Measurements from ENCODE around the gene NECAB3. TPM values are rescaled to one million over a fixed set of nuclear protein-coding genes. Genes with fewer than 3 reads are reported as not detected.

The NECAB3 gene
- total RNA-seq, 2 donors from 2014 or later: 24.0 to 29.6 TPM

GRCh38 chr20:33673114-33673409 is 1.2 kb downstream of the NECAB3 start:
- H3K27ac ChIP-seq: peak overlapping the region; percentile 62 to 70
- peak overlapping the region; percentile 77 for H3K4me3 ChIP-seq
- peaks cover 32 to 74% of the 10 kb centered on the region in 2 donors for H3K4me1 ChIP-seq (ENCODE audit: control insufficient read depth in 1 of 2, low read depth in 2 of 2)
- no peaks in the 10 kb centered on the region for H3K27me3 ChIP-seq (replicated peaks; ENCODE audit: insufficient read depth)
- no peaks in the 10 kb centered on the region for H3K9me3 ChIP-seq
- TF ChIP-seq CTCF (IDR thresholded peaks at IDR 0.05): no peak
- no peak for ATAC-seq (ENCODE audit: insufficient number of reproducible peaks, low FRiP score, low read depth)
- H3K36me3 ChIP-seq: no peaks in the 10 kb centered on the region
- DNase-seq (ENCODE audit: low spot score): no peak

DNA sequence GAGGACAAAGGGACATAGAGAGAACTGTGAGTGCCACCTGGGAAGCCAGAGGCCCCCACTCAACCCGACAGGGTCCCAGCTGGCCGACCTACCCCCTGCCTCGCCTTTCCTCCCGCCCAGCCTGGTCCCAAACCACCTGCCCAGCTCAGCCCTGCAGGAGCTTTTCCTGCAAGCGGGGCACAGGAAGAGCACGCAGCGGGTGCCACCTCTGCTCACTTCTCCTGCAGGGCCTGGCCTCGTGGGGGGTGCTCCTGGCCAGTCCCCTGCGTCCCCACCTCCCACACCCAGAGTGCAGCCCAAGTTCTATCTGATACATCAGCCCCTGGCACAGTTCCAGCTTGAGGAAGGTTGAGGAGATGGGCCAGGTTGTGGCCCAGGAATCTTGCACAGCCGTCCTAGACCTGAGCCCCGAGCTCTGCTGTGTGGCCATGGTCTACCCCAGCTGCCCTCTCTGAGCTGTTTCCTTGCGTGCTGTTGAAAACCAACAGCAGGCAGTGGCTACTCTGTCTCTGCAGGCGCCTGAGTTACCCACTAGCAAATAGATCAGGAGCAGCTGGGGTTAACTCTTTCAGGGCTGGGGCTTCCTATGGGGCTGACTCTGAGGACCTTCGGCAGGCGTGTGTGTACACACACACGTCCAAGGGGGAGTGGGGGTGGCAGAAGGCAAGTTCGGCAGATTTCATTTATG is 1.7 kb downstream of the NECAB3 start:
- no peaks in the 10 kb centered on the region for H3K27me3 ChIP-seq (replicated peaks; ENCODE audit: insufficient read depth)
- H3K4me3 ChIP-seq: peak overlapping the region; percentile 77
- H3K9me3 ChIP-seq: no peaks in the 10 kb centered on the region
- no peak for ATAC-seq (ENCODE audit: insufficient number of reproducible peaks, low FRiP score, low read depth)
- no peak for TF ChIP-seq CTCF (IDR thresholded peaks at IDR 0.05)
- no peak for DNase-seq (ENCODE audit: low spot score)
- no peaks in the 10 kb centered on the region for H3K36me3 ChIP-seq
- H3K4me1 ChIP-seq (ENCODE audit: control insufficient read depth in 1 of 2, low read depth in 2 of 2): peaks cover 34 to 79% of the 10 kb centered on the region in 2 donors
- peak overlapping the region; percentile 62 to 70 for H3K27ac ChIP-seq

DNA sequence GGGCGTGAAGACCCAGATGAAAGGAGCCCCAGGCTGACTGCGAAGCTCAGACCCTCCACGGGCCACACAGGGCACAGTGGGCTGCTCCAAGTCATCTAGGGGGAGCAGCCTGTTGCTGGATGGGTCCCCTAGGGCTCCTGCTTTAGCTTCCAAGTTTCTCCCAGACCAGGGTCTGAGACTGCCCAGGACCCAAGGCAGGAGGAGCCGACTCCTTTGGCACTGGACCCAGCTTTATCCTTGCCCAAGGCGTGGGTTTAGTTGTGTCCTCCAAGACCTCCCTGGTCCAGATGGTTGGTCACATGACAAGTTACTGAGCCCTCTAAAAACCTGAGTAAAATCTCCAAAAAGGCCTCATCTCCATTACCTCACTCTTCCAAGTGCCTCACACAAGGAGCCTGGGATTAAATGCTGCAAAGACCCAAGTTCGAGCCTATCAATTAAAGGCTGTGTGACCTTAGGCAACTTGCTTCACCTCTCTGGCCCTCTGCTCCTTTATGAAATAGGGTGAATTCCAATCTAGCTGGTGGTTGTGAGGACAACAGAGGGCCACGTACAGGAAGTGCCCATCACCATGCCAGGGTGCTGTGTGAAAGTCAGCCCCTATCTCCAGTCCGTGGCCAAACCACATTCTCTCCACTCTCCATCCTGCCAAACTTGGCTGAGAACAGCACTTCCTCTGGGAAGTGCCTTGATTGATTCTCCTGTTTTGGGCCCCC is 2.5 kb downstream of the NECAB3 start:
- Histone ChIP-seq H3K4me3 (no peak overlapping the region), H3K27ac (peak overlapping the region in 1 of 2 donors; percentile 28), H3K9me3 (no peaks in the 10 kb centered on the region), H3K36me3 (no peaks in the 10 kb centered on the region), H3K27me3 (replicated peaks; ENCODE audit: insufficient read depth) (no peaks in the 10 kb centered on the region), H3K4me1 (ENCODE audit: control insufficient read depth in 1 of 2, low read depth in 2 of 2) (peaks cover 34 to 84% of the 10 kb centered on the region in 2 donors)
- ATAC-seq (ENCODE audit: insufficient number of reproducible peaks, low FRiP score, low read depth) (no peak), DNase-seq (ENCODE audit: low spot score) (no peak)
- TF ChIP-seq CTCF (IDR thresholded peaks at IDR 0.05): no peak

DNA sequence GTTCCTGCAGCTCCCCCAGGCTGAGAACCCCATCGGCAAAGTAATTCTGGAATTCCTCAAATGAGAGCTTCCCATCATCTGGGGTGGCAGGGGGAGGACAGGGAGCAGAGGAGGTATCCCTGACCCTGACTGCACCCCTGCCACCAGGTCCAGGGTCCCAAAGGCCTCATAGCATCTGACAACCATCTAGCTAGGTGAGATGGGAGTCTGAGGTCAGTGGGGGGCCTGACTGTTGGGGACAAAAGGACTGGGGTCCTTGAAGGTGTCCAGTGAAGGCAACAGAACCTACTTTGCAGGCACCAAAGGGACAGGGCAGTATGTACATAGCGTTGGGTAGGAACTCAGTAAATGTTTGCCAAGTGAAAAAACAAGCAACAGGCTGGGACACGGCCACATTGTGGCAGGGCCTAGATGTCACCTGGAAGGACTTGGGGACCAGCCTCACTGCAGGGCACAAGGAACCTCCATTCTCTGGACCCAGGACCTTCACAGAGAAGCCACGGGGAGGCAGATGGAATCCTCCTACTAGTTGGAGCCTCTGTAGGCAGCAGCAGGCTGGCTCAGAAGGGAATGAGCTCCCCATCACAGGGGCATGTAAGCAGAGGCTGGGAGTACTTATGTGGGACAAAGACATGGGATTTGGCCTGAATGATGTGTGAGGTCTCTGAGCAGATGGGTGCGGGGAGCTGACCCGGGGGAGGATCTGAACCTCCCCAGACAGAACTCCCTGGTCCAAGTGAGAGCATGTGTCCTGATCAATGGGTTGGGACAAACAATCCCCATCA is 3.3 kb downstream of the NECAB3 start:
- TF ChIP-seq CTCF (IDR thresholded peaks at IDR 0.05): no peak
- Histone ChIP-seq H3K4me1 (ENCODE audit: control insufficient read depth in 1 of 2, low read depth in 2 of 2) (peaks cover 29 to 82% of the 10 kb centered on the region in 2 donors), H3K4me3 (no peak overlapping the region), H3K36me3 (no peaks in the 10 kb centered on the region), H3K27me3 (replicated peaks; ENCODE audit: insufficient read depth) (no peaks in the 10 kb centered on the region), H3K27ac (peak overlapping the region; percentile 27 to 29), H3K9me3 (no peaks in the 10 kb centered on the region)
- DNase-seq (ENCODE audit: low spot score) (no peak), ATAC-seq (ENCODE audit: insufficient number of reproducible peaks, low FRiP score, low read depth) (no peak)
